Smooth muscle cell (in vitro differentiated cells): ENCODE data around the gene ZNF217. TPM values are rescaled to one million over a fixed set of nuclear protein-coding genes. Genes with fewer than 3 reads are reported as not detected.
A peak's percentile ranks its signal among the peaks of the same experiment; 100 is the strongest.
"Not testable (repeated sequence)": the region's sequence is repeated elsewhere in the genome, so short reads cannot be mapped to it uniquely, and the experiment has no call there.

Source experiments
- DNase-seq: peaks from one replicate; lab custom pipeline; 2025; ENCODE audit not compliant: unreplicated experiment; lab: John Stamatoyannopoulos, UW
- H2AFZ ChIP-seq: fragments of 200-600 bp; sonication (generic); 2 replicates; pipeline ENCODE4 v1.6.0; 2016; ENCODE audit warnings: antibody characterized with exemption, low read depth, mild to moderate bottlenecking
- H3F3A ChIP-seq: fragments of 200-600 bp; sonication (generic); 2 replicates; pipeline ENCODE4 v1.6.0; 2017; ENCODE audit warnings: antibody characterized with exemption, low read depth
- H3K27ac ChIP-seq: fragments of 200-600 bp; sonication (generic); 2 replicates; pipeline ENCODE4 v1.5.1; 2016; ENCODE audit warnings: low read depth, mild to moderate bottlenecking
- H3K27me3 ChIP-seq: fragments of 200-600 bp; sonication (generic); 2 replicates; pipeline ENCODE4 v1.6.1; 2016; ENCODE audit warnings: low read depth, mild to moderate bottlenecking
- H3K36me3 ChIP-seq: fragments of 200-600 bp; sonication (generic); 2 replicates; pipeline ENCODE4 v1.5.1; 2016; ENCODE audit warnings: low read depth
- H3K4me1 ChIP-seq: fragments of 200-600 bp; sonication (generic); 2 replicates; pipeline ENCODE4 v1.5.1; 2016; ENCODE audit warnings: low read depth
- H3K4me2 ChIP-seq: fragments of 200-600 bp; sonication (generic); 2 replicates; pipeline ENCODE4 v1.6.0; 2016; ENCODE audit warnings: mild to moderate bottlenecking
- H3K4me3 ChIP-seq: fragments of 200-600 bp; sonication (generic); 2 replicates; pipeline ENCODE4 v1.5.1; 2016; ENCODE audit warnings: mild to moderate bottlenecking
- H3K79me2 ChIP-seq: fragments of 200-600 bp; sonication (generic); 2 replicates; pipeline ENCODE4 v1.6.0; 2016; ENCODE audit warnings: low read depth, mild to moderate bottlenecking
- H3K9ac ChIP-seq: fragments of 200-600 bp; sonication (generic); 2 replicates; pipeline ENCODE4 v1.6.0; 2016; ENCODE audit warnings: low read depth
- H3K9me3 ChIP-seq: fragments of 200-600 bp; sonication (generic); replicated peaks from 2 replicates; pipeline ENCODE4 v1.5.1; 2016; ENCODE audit warnings: low read depth
- H4K20me1 ChIP-seq: fragments of 200-600 bp; sonication (generic); 2 replicates; pipeline ENCODE4 v1.6.0; 2016; ENCODE audit warnings: low read depth
- CTCF ChIP-seq: fragments of 200-600 bp; sonication (generic); IDR thresholded peaks from 2 replicates; pipeline ENCODE4 v1.5.1; 2017; ENCODE audit warnings: borderline replicate concordance, mild to moderate bottlenecking, antibody characterized with exemption; ENCODE audit not compliant: insufficient read depth, poor library complexity, severe bottlenecking
- WGBS: methylation state at CpG from one replicate; pipeline ENCODE4 v1.1.7; 2016; ENCODE audit warnings: low lambda C conversion rate; 5-methylcytosine and 5-hydroxymethylcytosine counted together
- polyA plus RNA-seq: library from polyadenylated mRNA; unstranded; fragments of >200 nt; fragmentation: Nextera tagmentation; extraction: Ambion mirVana; gene quantifications from 2 replicates; pipeline ENCODE4 v1.2.1, GENCODE V29; 2016
- total RNA-seq: library from RNA; depleted of rRNA; stranded (reverse); fragments of >200 nt; gene quantifications from 2 replicates; pipeline ENCODE4 v1.2.3, GENCODE V29; 2014

Gene ZNF217
- total and polyA plus RNA-seq, 2 experiments from 2014 or later = 3.9 to 42.2 TPM

GRCh38 chr20:53595018-53595378 is 1.4 kb upstream of the ZNF217 start:
- Histone ChIP-seq H3K27me3 (no peaks in the 10 kb centered on the region), H3K9me3 (no peaks in the 10 kb centered on the region), H3K9ac (peak overlapping the region; percentile 85), H3K79me2 (peaks cover 34% of the 10 kb centered on the region), H3K4me2 (peak overlapping the region; percentile 92), H3K27ac (peak overlapping the region; percentile 84), H3K4me3 (peak overlapping the region; percentile 78), H3K36me3 (no peaks in the 10 kb centered on the region), H3K4me1 (peaks cover 33% of the 10 kb centered on the region), H2AFZ (peak overlapping the region; percentile 91), H3F3A (no peaks in the 10 kb centered on the region), H4K20me1 (peaks cover 2% of the 10 kb centered on the region)
- 9% methylated on average over 7 of the region's 7 CpGs for WGBS
- no peak for TF ChIP-seq CTCF
- DNase-seq = no peak

GRCh38 chr20:53594068-53595017 is 704 bp upstream of the ZNF217 start:
- Histone ChIP-seq H3K36me3 (no peaks in the 10 kb centered on the region), H3K4me3 (peak overlapping the region; percentile 78), H3K27ac (peak overlapping the region; percentile 97), H3K9ac (peak overlapping the region; percentile 96), H3F3A (no peaks in the 10 kb centered on the region), H4K20me1 (peaks cover 9% of the 10 kb centered on the region), H3K9me3 (no peaks in the 10 kb centered on the region), H3K27me3 (no peaks in the 10 kb centered on the region), H2AFZ (peak overlapping the region; percentile 91), H3K79me2 (peaks cover 40% of the 10 kb centered on the region), H3K4me1 (peaks cover 40% of the 10 kb centered on the region), H3K4me2 (peak overlapping the region; percentile 92)
- under 1% methylated on average over 15 of the region's 110 CpGs for WGBS
- peak; percentile 95 for DNase-seq
- peak; percentile 20 for TF ChIP-seq CTCF

GRCh38 chr20:53592992-53593465 is 610 bp downstream of the ZNF217 start:
- Histone ChIP-seq H3K9ac (peak overlapping the region; percentile 97), H3K79me2 (peaks cover 53% of the 10 kb centered on the region), H3K27ac (peak overlapping the region; percentile 97), H3K9me3 (no peaks in the 10 kb centered on the region), H3K27me3 (no peaks in the 10 kb centered on the region), H3K4me2 (peak overlapping the region; percentile 83), H3F3A (no peaks in the 10 kb centered on the region), H2AFZ (no peak overlapping the region), H3K4me1 (peaks cover 53% of the 10 kb centered on the region), H3K36me3 (no peaks in the 10 kb centered on the region), H3K4me3 (peak overlapping the region; percentile 78), H4K20me1 (peaks cover 15% of the 10 kb centered on the region)
- TF ChIP-seq CTCF = no peak
- WGBS = under 1% methylated on average over 33 of the region's 47 CpGs
- DNase-seq = no peak

GRCh38 chr20:53592454-53592991 is 1.1 kb downstream of the ZNF217 start:
- H3K27ac ChIP-seq = peak overlapping the region; percentile 97
- H3F3A ChIP-seq, H3K36me3 ChIP-seq, H3K9me3 ChIP-seq, H2AFZ ChIP-seq, DNase-seq, H3K27me3 ChIP-seq: not testable (repeated sequence)
- H4K20me1 ChIP-seq = peaks cover 15% of the 10 kb centered on the region
- H3K79me2 ChIP-seq = peaks cover 58% of the 10 kb centered on the region
- 0% methylated on average over 13 of the region's 27 CpGs for WGBS
- peak overlapping the region; percentile 83 for H3K4me2 ChIP-seq
- peaks cover 54% of the 10 kb centered on the region for H3K4me1 ChIP-seq
- H3K9ac ChIP-seq = peak overlapping the region; percentile 97
- H3K4me3 ChIP-seq = peak overlapping the region; percentile 78

- peaks cover 63% of the 10 kb centered on the region for H3K79me2 ChIP-seq
- not testable (repeated sequence) for H3K36me3 ChIP-seq, H3K27me3 ChIP-seq, H3K9me3 ChIP-seq, H3F3A ChIP-seq, DNase-seq, H2AFZ ChIP-seq
- peaks cover 54% of the 10 kb centered on the region for H3K4me1 ChIP-seq
- peak overlapping the region; percentile 78 for H3K4me3 ChIP-seq
- H3K4me2 ChIP-seq = peak overlapping the region; percentile 83
- H3K27ac ChIP-seq = peak overlapping the region; percentile 97
- peak overlapping the region; percentile 97 for H3K9ac ChIP-seq
- peaks cover 19% of the 10 kb centered on the region for H4K20me1 ChIP-seq
- WGBS = under 1% methylated on average over 9 of the region's 9 CpGs
Observed at GRCh38 chr20:53591941-53592441, 1.6 kb downstream of the ZNF217 start.
